Ishikawa (cell line): ENCODE measurements around the gene CPED1.

Source experiments
- CEBPB ChIP-seq: IDR thresholded peaks from 2 replicates; pipeline ENCODE4 v1.6.1; 2012
- CREB1 ChIP-seq: IDR thresholded peaks from 2 replicates; pipeline ENCODE4 v1.6.1; 2012; ENCODE audit warnings: low read depth
- EGR1 ChIP-seq: IDR thresholded peaks from 2 replicates; pipeline ENCODE4 v1.6.1; 2012
- EP300 ChIP-seq: IDR thresholded peaks from 2 replicates; pipeline ENCODE4 v1.6.1; 2012; ENCODE audit warnings: borderline replicate concordance
- FOXM1 ChIP-seq: IDR thresholded peaks from 2 replicates; pipeline ENCODE4 v1.6.1; 2012; ENCODE audit warnings: low read depth, borderline replicate concordance
- MAX ChIP-seq: IDR thresholded peaks from 2 replicates; pipeline ENCODE4 v1.6.1; 2012
- NFIC ChIP-seq: IDR thresholded peaks from 2 replicates; pipeline ENCODE4 v1.6.1; 2012
- RAD21 ChIP-seq: IDR thresholded peaks from 2 replicates; pipeline ENCODE4 v1.6.1; 2012; ENCODE audit warnings: low read depth
- REST ChIP-seq: IDR thresholded peaks from 2 replicates; pipeline ENCODE4 v1.6.1; 2012; ENCODE audit warnings: low read depth, mild to moderate bottlenecking
- TAF1 ChIP-seq: IDR thresholded peaks from 2 replicates; pipeline ENCODE4 v1.6.1; 2012; ENCODE audit warnings: low read depth, mild to moderate bottlenecking
- TCF12 ChIP-seq: IDR thresholded peaks from 2 replicates; pipeline ENCODE4 v1.6.1; 2012; ENCODE audit warnings: low read depth
- TEAD4 ChIP-seq: IDR thresholded peaks from 2 replicates; pipeline ENCODE4 v1.6.1; 2012
- USF1 ChIP-seq: IDR thresholded peaks from 2 replicates; pipeline ENCODE4 v1.6.1; 2012
- ZBTB7A ChIP-seq: IDR thresholded peaks from 2 replicates; pipeline ENCODE4 v1.6.1; 2012; ENCODE audit warnings: low read depth

GRCh38 chr7:121274467-121274866, 286.0 kb downstream of the CPED1 start:
- TF ChIP-seq REST, result no peak
- TF ChIP-seq CREB1, result no peak
- no peak for TF ChIP-seq EP300
- TF ChIP-seq FOXM1, result no peak
- TF ChIP-seq EGR1, result no peak
- no peak for TF ChIP-seq TCF12
- no peak for TF ChIP-seq NFIC
- no peak for TF ChIP-seq MAX
- TF ChIP-seq RAD21, result no peak
- no peak for TF ChIP-seq TEAD4
- TF ChIP-seq USF1, result no peak
- TF ChIP-seq TAF1, result no peak
- TF ChIP-seq CEBPB, result no peak
- no peak for TF ChIP-seq ZBTB7A
